Neutrophil (primary cell): ENCODE results near the gene CNKSR3.

Experiments
- H3K27ac ChIP-seq: fragments of 200-600 bp; sonication (generic); 2 replicates; pipeline ENCODE4 v1.5.1; 2016; ENCODE audit warnings: mild to moderate bottlenecking, moderate library complexity
- H3K27me3 ChIP-seq: fragments of 200-600 bp; sonication (generic); 2 replicates; pipeline ENCODE4 v1.6.0; 2016; ENCODE audit warnings: mild to moderate bottlenecking
- H3K36me3 ChIP-seq: fragments of 200-600 bp; sonication (generic); 2 replicates; pipeline ENCODE4 v1.5.1; 2017
- H3K4me1 ChIP-seq, 2 experiments: fragments of 200-600 bp in 1 of 2; sonication (generic) in 1 of 2; 1 replicate in 1 of 2; 2 replicates in 1 of 2; pipeline versions ENCODE4 v1.5.1 to v1.6.1; 2013 to 2016; ENCODE audit warnings: low read depth in 1 of 2, low read length in 1 of 2, mild to moderate bottlenecking in 1 of 2, moderate library complexity in 1 of 2; ENCODE audit not compliant: control insufficient read depth in 1 of 2, insufficient read depth in 1 of 2
- H3K4me3 ChIP-seq, 2 experiments: fragments of 200-600 bp in 1 of 2; sonication (generic) in 1 of 2; 1 replicate in 1 of 2; 2 replicates in 1 of 2; pipeline ENCODE4 v1.5.1; 2013 to 2016; ENCODE audit warnings: low read depth in 1 of 2, low read length in 1 of 2, mild to moderate bottlenecking in 1 of 2, moderate library complexity in 1 of 2
- H3K9me3 ChIP-seq: fragments of 200-600 bp; sonication (generic); 2 replicates; pipeline ENCODE4 v1.5.1; 2016
- CTCF ChIP-seq: fragments of 200-600 bp; sonication (generic); IDR thresholded peaks from 2 replicates; pipeline ENCODE4 v1.5.1; 2016; ENCODE audit warnings: antibody characterized with exemption

The CNKSR3 gene

DNA sequence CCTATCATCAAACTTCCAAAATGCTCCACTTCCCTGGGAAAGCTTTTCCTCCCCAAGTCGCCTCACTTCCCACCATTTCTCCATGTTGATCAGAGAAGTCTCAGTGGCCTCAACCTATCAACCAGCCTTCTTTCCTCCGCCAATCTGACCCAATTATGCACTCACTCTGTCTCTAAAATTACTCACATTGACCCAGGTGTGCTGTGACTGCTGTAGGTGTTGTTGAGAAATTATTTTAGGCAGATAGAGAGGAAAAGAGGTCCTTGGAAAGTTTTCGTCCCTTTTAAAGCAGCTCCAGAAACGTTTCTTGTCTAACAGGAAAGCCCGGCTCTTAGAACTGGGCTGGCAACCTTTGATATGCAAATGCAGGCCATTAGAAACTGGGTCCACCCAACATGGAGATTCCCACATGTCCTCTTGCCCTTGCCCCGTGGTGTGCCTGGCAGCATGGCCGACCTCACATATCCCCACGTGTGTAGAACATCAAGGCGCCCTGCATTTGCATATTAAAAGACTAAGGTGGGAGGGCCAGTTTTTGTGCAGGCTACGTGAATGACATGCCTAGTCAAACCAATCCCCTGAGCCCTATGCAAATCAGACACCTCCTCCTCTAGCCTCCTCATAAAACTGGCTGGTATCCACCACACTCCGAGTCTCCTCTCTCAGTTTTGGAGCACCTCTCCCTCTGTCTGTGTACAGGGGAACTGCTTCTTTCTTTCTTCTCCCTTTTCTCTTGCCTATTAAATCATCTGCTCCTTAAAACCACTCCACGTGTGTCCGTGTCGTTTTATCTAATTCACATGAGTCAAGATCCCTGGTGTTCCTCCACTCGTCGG is 166.8 kb downstream of the CNKSR3 start:
- no peak overlapping the region for H3K4me3 ChIP-seq
- peak overlapping the region; percentile 69 for H3K27ac ChIP-seq
- H3K9me3 ChIP-seq = no peaks in the 10 kb centered on the region
- H3K4me1 ChIP-seq = peaks cover 50 to 84% of the 10 kb centered on the region in 2 experiments
- H3K36me3 ChIP-seq = peaks cover 11% of the 10 kb centered on the region
- TF ChIP-seq CTCF = no peak
- H3K27me3 ChIP-seq = no peaks in the 10 kb centered on the region

- Histone ChIP-seq H3K36me3 (no peaks in the 10 kb centered on the region), H3K9me3 (no peaks in the 10 kb centered on the region), H3K27ac (peak overlapping the region; percentile 69), H3K27me3 (no peaks in the 10 kb centered on the region), H3K4me1 (peaks cover 64 to 88% of the 10 kb centered on the region in 2 experiments), H3K4me3 (no peak overlapping the region)
- TF ChIP-seq CTCF = no peak
These were observed 168.6 kb downstream of the CNKSR3 start for GRCh38 chr6:154341871-154342270.

- no peak for TF ChIP-seq CTCF
- Histone ChIP-seq H3K4me3 (peak overlapping the region; percentile 8 to 26), H3K27me3 (no peaks in the 10 kb centered on the region), H3K27ac (peak overlapping the region; percentile 69), H3K36me3 (no peaks in the 10 kb centered on the region), H3K9me3 (no peaks in the 10 kb centered on the region), H3K4me1 (peaks cover 69 to 93% of the 10 kb centered on the region in 2 experiments)
These were observed 169.1 kb downstream of the CNKSR3 start for GRCh38 chr6:154341336-154341735.
